AG04449 (cell line): ENCODE measurements around the gene SBK3.

Experiments
- CTCF ChIA-PET: fragments of 350-600 bp; formaldehyde crosslinking; extraction: SDS; loops from one replicate; lab custom pipeline; 2021; ENCODE audit warnings: antibody characterized with exemption; lab: Yijun Ruan, JAX
- POLR2A ChIA-PET: fragments of 400-600, 350-600 bp; formaldehyde crosslinking; extraction: SDS; loops from one replicate; lab custom pipeline; 2020; ENCODE audit warnings: antibody characterized with exemption, inconsistent platforms; lab: Yijun Ruan, JAX
- DNase-seq: peaks from one replicate; pipeline ENCODE4 v3.0.0-alpha.2; 2010; ENCODE audit warnings: low read depth, low spot score
- H3K4me3 ChIP-seq: 2 replicates; pipeline ENCODE4 v1.5.1; 2011; ENCODE audit warnings: low read depth, mild to moderate bottlenecking, control low read depth, low read length
- TF ChIP-seq, protein P1 (sequence below): IDR thresholded peaks from one replicate; pipeline ENCODE4 v1.5.1; 2011; ENCODE audit warnings: mild to moderate bottlenecking, moderate library complexity, low read length, control low read depth, inconsistent platforms; ENCODE audit not compliant: insufficient read depth; ENCODE audit errors: missing control alignments

The SBK3 gene

DNA sequence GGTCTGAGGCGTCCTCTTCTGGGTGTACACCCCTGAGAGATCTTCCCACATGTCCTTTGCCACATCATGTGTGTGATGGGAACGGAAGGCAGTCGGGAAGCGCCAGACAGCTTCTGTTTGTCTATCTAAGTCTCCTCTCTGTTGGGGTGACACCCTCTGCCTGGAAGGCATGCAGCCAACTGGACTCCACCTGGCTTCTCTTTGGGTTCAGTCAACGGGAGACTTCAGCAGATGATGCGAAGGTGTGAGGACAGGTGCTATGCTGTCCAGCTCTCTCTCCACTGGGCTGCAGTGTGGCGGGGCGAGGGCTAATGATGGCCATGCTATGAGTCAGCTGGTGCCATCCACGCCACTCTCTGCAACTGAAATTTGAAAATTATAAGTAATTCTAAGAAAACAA lies 14.3 kb upstream of the SBK3 start:
- ChIA-PET POLR2A (no interaction called here), CTCF (no interaction called here)
- TF ChIP-seq, protein P1, sequence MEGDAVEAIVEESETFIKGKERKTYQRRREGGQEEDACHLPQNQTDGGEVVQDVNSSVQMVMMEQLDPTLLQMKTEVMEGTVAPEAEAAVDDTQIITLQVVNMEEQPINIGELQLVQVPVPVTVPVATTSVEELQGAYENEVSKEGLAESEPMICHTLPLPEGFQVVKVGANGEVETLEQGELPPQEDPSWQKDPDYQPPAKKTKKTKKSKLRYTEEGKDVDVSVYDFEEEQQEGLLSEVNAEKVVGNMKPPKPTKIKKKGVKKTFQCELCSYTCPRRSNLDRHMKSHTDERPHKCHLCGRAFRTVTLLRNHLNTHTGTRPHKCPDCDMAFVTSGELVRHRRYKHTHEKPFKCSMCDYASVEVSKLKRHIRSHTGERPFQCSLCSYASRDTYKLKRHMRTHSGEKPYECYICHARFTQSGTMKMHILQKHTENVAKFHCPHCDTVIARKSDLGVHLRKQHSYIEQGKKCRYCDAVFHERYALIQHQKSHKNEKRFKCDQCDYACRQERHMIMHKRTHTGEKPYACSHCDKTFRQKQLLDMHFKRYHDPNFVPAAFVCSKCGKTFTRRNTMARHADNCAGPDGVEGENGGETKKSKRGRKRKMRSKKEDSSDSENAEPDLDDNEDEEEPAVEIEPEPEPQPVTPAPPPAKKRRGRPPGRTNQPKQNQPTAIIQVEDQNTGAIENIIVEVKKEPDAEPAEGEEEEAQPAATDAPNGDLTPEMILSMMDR = no peak
- DNase-seq = no peak
- H3K4me3 ChIP-seq = no peak overlapping the region

DNA sequence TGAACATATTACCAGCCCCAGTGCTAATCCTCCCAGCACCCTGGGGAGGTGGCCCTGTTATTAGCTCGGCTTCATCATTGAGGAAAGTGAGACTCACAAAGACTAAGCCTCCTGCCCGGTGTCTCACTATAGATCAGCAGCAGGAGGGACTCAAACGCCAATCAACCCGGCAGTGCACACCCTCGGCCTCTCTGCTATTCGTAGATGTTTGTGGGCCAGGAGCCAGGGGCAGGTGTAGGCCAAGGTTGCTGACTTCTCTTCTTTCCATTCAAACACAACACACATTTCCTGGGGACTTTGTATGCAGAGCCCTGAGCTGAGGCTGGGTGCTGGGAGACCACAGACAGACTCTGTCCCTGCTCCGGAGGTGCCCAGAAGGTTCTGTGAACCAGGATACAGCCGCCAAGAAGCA lies 9.4 kb upstream of the SBK3 start:
- ChIA-PET POLR2A (no interaction called here), CTCF (no interaction called here)
- no peak overlapping the region for H3K4me3 ChIP-seq
- DNase-seq = no peak
- TF ChIP-seq, protein P1 = no peak

DNA sequence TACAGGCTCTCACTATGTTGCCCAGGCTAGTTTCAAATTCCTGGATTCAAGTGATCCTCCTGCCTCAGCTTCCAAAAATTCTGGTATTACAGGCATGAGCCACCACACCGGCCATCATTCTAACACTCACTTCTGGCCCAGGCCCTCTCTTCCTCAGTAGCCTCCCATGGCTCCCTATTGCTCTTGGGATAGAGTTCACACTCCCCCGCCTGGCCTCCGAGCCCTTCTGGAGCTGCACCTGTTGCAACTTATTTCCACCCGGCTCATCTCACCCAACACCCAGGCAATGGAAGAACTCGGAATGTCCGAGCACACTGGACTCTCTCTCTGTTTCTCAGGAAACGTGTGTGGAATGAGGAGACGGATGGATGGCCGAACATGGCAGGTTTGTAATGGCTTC lies 9.0 kb upstream of the SBK3 start:
- TF ChIP-seq, protein P1 = no peak
- H3K4me3 ChIP-seq = no peak overlapping the region
- ChIA-PET CTCF (interaction anchor here (0.9 to 1.1 kb wide), 2 partner anchors 20 to 51 kb away, joined by 3 to 4 read pairs; partner anchors contain the start of gene ZNF865), POLR2A (no interaction called here)
- no peak for DNase-seq

DNA sequence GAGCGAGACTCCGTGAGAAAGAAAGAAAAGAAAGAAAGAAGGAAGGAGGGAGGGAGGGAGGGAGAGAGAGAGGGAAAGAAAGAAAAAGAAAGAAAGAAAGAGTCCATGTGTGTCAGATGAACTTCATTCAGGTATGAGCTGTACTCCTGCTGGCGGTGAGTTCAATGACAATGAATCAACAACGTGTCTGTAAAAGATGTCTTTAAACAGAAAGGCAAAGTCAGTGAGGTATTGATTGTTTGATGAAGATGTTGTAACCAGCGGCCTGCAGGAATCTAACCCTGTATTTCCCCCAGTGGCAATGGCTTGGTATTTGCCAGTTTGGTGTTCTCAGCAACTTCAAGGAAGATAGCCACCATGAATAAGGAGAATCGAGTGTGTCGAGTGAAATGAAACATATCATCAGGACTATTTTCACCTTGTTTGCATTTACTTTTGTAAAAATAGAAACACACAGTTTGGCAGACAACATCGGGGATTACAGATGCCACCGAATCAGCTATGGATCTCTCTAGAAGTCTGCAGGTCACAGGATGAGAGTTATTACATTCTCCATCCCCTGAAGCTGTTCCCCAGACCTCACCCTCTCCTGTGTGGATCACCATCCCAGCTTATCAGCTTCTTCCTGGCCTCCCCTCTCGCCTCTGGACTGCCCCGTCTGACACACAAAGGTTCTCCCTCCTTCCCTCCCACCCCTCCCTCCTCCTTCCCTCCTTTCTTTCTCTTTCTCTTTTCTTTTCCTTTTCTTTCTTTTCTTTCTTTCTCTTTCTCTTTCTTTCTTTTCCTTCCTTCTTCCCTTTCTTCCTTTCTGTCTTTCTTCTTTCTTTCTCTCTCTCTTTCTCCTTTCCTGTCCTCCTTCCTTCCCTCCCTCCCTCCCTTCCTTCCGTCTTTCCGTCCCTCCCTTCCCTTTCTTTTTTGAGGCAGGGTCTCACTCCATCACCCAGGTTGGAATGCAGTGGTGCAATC lies 8.2 kb upstream of the SBK3 start:
- TF ChIP-seq, protein P1 = no peak
- DNase-seq = no peak
- no peak overlapping the region for H3K4me3 ChIP-seq
- ChIA-PET CTCF (interaction anchor here (0.8 to 1.1 kb wide), 4 partner anchors 20 to 86 kb away, joined by 3 to 5 read pairs (median 4); partner anchors contain the start of gene ZNF865), POLR2A (interaction anchor here (0.8 to 1.7 kb wide), 2 partner anchors 27 to 46 kb away, joined by 3 to 4 read pairs; partner anchors contain the start of gene FIZ1)

DNA sequence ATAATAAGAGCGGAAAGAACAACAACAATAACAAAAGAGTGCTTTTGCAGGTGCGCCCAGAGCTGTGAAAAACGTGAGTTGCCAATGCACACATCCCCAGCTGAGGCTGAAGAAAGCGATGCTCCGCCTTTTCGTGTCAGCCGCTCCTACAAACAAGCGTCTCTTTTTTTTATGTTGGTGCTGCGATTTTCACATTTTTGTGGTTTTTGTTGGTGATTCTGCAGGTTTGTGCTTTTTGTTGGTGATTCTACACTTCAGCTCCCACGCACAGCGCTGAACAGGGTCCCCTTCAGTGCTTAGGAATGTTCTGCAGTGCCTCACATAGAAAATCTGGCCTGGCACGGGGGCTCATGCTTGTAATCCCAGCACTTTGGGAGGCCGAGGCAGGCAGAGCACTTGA lies 7.3 kb upstream of the SBK3 start:
- POLR2A ChIA-PET = interaction anchor here (0.8 to 1.7 kb wide), 2 partner anchors 26 to 47 kb away, joined by 3 to 4 read pairs; partner anchors contain the start of gene FIZ1
- CTCF ChIA-PET = interaction anchor here (0.8 to 1.3 kb wide), 2 partner anchors 13 to 32 kb away, joined by 3 to 4 read pairs; no protein-coding TSS in a partner anchor
- TF ChIP-seq, protein P1 = no peak
- peak; percentile 92 for DNase-seq
- H3K4me3 ChIP-seq = no peak overlapping the region

DNA sequence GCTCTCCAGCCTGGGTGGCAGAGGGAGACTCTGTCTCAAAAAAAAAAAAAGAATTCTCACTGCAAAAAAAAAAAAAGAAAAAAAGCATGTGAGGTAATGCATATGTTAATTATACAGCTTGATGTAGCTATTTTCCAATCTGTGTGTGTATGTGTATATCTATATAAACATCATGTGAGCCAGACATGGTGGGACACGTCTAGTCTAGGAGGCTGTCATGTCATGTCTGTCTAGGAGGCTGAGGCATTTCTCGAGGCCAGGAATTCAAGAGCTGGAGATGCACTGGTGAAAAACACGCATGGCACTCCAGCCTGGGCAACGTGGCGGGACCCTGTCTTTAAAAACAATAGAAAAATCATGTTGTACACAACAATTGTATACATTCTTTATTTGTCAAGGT lies 6.9 kb upstream of the SBK3 start:
- H3K4me3 ChIP-seq = no peak overlapping the region
- ChIA-PET POLR2A (interaction anchor here (0.8 to 1.7 kb wide), 2 partner anchors 26 to 47 kb away, joined by 3 to 4 read pairs; partner anchors contain the start of gene FIZ1), CTCF (interaction anchor here (0.8 to 1.3 kb wide), 2 partner anchors 13 to 33 kb away, joined by 3 to 4 read pairs; no protein-coding TSS in a partner anchor)
- TF ChIP-seq, protein P1 = no peak
- no peak for DNase-seq
